Measurements from ENCODE around the gene DLGAP1. TPM values are rescaled to one million over a fixed set of nuclear protein-coding genes. Genes with fewer than 3 reads are reported as not detected.

Gene DLGAP1
- total and polyA plus RNA-seq, 2 of the 13 experiments (the other 11 are each of a cell fraction or from before 2014, with no cell fraction given): 0.01 TPM; not detected in 1

DNA sequence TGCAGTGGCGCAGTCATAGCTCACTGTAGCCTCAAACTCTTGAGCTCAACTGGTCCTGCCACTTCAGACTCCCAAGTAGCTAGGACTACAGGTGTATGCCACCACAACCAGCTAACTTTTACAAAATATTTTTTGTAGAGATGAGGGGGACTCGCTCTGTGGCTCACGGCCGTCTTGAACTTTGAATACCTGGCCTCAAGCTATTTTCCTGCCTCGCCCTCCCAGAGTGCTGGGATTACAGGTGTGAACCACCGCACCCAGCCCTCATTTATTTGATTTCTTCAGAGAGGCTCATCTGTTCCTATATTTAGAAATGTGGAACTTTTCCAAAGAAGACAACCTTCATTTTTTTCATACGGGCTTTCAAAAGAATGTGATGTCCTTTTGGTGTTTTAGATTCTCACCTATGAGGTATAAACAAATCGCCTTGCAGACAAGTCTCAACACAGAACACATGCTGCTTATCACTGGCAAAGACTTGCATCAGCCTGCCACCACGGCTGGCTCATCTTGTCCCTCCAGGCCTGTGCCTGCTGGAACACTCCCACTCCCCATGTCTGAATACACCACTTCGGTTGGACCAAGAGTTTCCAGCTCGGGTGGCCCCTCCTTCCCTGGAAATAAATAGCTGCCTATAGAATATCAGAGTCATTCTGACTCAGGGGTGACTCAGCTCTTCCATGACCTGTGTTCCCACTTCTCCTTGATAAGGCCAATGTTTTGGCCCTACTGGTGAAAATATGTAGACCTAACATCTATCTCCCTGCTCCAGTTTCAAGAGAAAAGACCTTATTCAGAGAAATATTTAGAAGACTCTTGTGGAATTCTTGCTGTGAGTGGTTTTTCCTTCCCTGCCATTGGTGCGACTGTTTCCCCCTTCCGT, 802.5 kb downstream of the DLGAP1 start (continued):
- TF ChIP-seq AKNA (CRISPR knock-in tag; IDR thresholded peaks at IDR 0.05; ENCODE audit: borderline replicate concordance): no peak
- no peak for TF ChIP-seq E2F2 (CRISPR knock-in tag; IDR thresholded peaks at IDR 0.05; ENCODE audit: borderline replicate concordance)
- TF ChIP-seq HDAC1 (CRISPR knock-in tag; IDR thresholded peaks at IDR 0.05): no peak
- TF ChIP-seq CAMTA2 (CRISPR knock-in tag; IDR thresholded peaks at IDR 0.05; ENCODE audit: borderline replicate concordance): no peak
- TF ChIP-seq SNAPC2 (CRISPR knock-in tag; IDR thresholded peaks at IDR 0.05): no peak
- TF ChIP-seq ZNF280D (CRISPR knock-in tag; IDR thresholded peaks at IDR 0.05): no peak
- TF ChIP-seq HOXA9 (CRISPR knock-in tag; IDR thresholded peaks at IDR 0.05; ENCODE audit: borderline replicate concordance): no peak
- no peak for TF ChIP-seq ZNF3 (CRISPR knock-in tag; IDR thresholded peaks at IDR 0.05)
- no peak for TF ChIP-seq ZSCAN31 (CRISPR knock-in tag; IDR thresholded peaks at IDR 0.05; ENCODE audit: low read depth)
- no peak for TF ChIP-seq ARNTL (CRISPR knock-in tag; IDR thresholded peaks at IDR 0.05)
- TF ChIP-seq REST (IDR thresholded peaks at IDR 0.05; ENCODE audit: borderline replicate concordance in 1 of 2, low read depth in 1 of 2, low read length in 2 of 2): no peak
- no peak for TF ChIP-seq KDM3A (CRISPR knock-in tag; IDR thresholded peaks at IDR 0.05; ENCODE audit: low read depth)
- TF ChIP-seq NFE2 (CRISPR knock-in tag; IDR thresholded peaks at IDR 0.05): peak; percentile 61; the same call in 1 of the 2 replicates
- TF ChIP-seq ZBTB1 (CRISPR knock-in tag; IDR thresholded peaks at IDR 0.05; ENCODE audit: borderline replicate concordance): no peak

Measured in HepG2 (cell line).